Measurements from ENCODE around the gene KLF13.

KLF13 gene

GRCh38 chr15:31326156-31326874 is at the start of gene KLF13:
KLF13 (plus strand) TSS chr15:31326835; CDS start chr15:31327213, 378 bp downstream.
- DNase-seq: peak; percentile 94
- in situ Hi-C loops (cut with HindIII; ENCODE audit: low pct_ligation_motif_present, low pct_unique_long_range_greater_than_20kb, low sequenced_read_pairs): no loop called here

- DNase-seq: no peak
These were observed 49.1 kb upstream of the KLF13 start for GRCh38 chr15:31277335-31278060.

GRCh38 chr15:31278061-31278445 is 48.6 kb upstream of the KLF13 start:
- in situ Hi-C loops (cut with HindIII; ENCODE audit: low pct_ligation_motif_present, low pct_unique_long_range_greater_than_20kb, low sequenced_read_pairs): no loop called here
- DNase-seq: no peak

More at GRCh38 chr15:31277335-31278060, 49.1 kb upstream of the KLF13 start:
- in situ Hi-C loops (cut with HindIII; ENCODE audit: low pct_ligation_motif_present, low pct_unique_long_range_greater_than_20kb, low sequenced_read_pairs): no loop called here

DNA sequence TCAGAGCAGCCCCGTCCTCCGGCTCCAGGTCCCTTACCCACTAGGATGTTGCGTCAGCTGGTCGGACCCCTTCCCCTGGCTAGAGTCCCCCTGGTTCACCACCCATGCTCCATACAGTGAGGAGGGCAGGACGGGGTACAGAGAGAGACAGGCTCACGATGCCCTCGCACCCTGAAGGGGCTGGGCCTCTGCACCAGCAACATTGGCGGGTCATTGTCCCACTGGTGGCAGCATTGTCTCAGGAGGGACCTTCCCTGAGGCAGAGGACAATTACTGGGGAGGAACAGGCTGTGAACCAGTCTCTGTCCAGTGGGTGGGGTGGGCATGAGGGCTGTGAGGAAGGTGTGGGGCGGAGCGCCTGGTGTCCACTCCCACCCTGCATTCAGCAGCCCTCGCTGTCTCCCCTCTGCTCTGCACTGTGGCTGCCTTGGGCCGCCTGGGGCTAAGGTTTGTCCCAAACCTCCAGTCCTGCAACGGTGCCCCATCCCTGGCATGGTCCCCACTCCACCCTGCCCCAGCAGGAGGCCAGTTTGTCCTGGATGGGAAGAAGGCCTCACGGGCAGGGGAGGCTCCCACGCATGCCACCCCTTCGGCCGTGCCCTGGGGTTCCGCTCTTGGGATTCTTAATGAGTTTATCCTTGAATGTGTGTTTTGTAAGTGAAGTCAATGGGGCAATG is 48.0 kb upstream of the KLF13 start:
- no peak for DNase-seq
- in situ Hi-C loops (cut with HindIII; ENCODE audit: low pct_ligation_motif_present, low pct_unique_long_range_greater_than_20kb, low sequenced_read_pairs): no loop called here

- DNase-seq: no peak
- in situ Hi-C loops (cut with HindIII; ENCODE audit: low pct_ligation_motif_present, low pct_unique_long_range_greater_than_20kb, low sequenced_read_pairs): no loop called here
These were observed 47.2 kb upstream of the KLF13 start for GRCh38 chr15:31279221-31280045.

DNA sequence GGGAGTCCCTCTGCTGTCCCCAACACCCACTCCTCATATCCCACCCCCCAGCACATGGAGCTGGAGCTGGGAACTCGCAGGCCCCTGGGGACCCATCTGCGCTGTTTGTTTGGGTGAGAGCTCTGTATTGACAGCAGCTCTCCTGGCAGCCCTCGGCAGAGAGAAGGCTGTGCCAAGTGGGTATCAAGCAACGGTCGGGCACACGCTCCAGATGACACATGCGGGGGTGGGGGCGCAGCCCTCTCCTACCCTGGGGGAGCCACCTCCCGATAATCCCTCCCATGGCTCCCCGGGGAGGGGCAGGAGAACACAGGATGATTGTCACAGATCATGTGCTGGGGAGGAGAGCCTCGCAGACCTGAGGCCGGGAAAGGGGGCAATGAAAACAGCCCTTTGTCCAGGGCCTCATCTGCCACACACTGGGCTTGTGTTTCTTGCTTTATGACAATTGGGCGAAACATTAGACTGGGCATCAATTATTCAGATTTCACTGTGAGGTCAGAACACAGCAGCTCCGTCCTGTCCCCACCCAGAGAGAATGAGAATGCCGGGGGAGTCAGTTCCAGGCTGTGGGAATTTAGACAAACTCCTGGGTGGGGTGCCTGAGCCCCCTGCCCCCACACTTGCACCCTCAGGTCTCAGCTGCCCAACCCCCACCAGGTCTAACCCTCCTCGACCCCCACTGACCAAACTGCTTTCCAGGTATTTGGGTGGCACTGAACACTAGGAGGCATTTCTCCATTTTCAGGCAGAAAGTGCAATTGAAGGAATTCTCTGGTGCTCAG is 46.4 kb upstream of the KLF13 start:
- in situ Hi-C loops (cut with HindIII; ENCODE audit: low pct_ligation_motif_present, low pct_unique_long_range_greater_than_20kb, low sequenced_read_pairs): no loop called here
- DNase-seq: no peak

DNA sequence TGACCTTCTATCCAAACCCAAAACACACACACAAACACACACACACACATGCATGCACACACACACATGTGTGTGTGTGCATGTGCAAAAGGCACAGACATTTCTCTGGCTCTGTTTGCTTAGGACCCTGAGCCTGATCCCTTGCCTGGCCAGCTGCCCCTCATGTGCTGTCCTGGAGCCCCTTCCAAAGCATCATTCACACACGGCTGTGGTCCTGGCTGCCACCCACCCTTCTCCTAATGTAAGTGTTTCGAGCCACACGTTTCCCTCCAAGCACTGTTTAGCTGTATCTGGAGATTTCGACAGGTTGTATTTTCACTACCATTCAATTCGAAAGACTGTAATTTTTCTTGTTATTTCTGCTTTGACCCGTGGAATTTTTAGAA is 45.8 kb upstream of the KLF13 start:
- in situ Hi-C loops (cut with HindIII; ENCODE audit: low pct_ligation_motif_present, low pct_unique_long_range_greater_than_20kb, low sequenced_read_pairs): no loop called here

GRCh38 chr15:31283043-31283442 is 43.6 kb upstream of the KLF13 start:
- in situ Hi-C loops (cut with HindIII; ENCODE audit: low pct_ligation_motif_present, low pct_unique_long_range_greater_than_20kb, low sequenced_read_pairs): no loop called here
- DNase-seq: no peak

More for the DNA sequence above, 45.8 kb upstream of the KLF13 start:
- DNase-seq: no peak

DNA sequence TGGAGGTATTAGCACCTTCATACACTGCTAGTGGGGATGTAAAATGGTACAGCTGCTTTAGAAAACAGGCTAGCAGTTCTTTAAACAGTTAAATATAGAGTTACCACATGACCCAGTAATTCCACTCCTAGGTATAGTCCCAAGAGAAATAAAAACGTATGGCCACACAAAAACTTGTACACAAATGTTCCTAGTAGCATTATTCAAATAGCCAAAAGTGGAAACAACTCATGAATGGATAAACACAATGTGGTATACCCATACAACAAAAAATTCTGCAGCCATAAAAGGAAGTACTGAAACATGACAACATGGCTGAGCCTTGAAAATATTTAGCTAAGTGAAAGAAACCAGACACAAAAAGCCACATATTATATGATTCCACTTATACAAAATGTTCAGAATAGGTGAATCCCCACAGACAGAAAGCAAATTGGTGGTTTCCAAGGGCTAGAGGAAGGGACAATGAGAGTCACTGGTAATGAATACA is 40.8 kb upstream of the KLF13 start:
- DNase-seq: no peak
- in situ Hi-C loops (cut with HindIII; ENCODE audit: low pct_ligation_motif_present, low pct_unique_long_range_greater_than_20kb, low sequenced_read_pairs): no loop called here

DNA sequence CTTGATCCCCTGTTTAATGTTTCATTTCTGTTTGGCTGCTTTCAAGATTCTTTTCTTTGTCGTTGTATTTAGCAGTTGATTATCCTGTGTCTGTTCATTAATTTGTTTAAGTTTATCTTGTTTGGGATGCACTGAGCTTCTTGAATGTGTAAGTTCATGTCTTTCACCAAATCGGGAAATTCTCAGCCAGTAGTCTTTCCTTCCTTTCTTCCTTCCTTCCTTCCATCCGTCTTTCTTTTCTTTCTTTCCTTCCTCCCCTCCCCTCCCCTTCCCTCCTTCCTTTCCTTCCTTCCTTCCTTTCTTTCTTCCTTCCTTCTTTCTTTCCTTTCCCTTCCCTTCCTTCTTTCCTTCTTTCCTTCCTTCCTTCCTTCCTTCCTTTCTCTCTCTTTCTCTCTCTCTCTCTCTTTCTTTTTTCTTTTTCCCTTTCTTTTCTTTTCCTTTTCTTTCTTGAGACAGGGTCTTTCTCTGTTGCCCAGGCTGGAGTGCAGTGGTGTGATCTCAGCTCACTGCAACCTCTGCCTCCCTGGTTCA is 35.5 kb upstream of the KLF13 start:
- DNase-seq: no peak
- in situ Hi-C loops (cut with HindIII; ENCODE audit: low pct_ligation_motif_present, low pct_unique_long_range_greater_than_20kb, low sequenced_read_pairs): no loop called here

DNA sequence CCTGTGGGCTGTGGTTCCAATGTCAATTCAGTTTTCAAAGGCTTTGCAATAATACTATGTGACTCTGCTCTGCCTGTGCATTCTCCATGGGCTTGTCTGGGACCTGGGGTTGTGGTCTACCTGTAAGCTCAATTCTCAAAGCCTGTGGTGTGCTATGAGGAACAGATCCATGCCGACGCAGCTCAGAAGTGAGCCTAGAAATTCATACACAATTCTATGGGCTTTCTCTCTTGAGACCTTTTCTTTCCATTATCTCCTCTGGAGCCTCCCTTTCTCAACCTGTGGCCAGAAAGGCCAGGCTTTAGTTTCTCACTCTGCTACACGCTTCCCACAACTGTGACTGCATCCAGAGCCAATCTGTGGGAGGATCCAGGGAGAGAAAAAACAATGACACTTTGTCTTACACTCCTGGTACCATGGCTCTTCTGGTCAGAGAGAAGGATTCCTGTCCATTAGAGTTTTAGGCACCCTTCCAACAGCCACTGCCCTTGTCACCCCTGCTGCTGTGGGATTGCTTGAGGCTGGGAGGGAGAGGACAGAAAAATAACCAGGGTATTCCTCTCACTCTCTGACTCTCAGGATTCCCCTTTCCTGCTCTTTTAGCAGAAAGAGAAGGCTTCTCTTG is 34.1 kb upstream of the KLF13 start:
- in situ Hi-C loops (cut with HindIII; ENCODE audit: low pct_ligation_motif_present, low pct_unique_long_range_greater_than_20kb, low sequenced_read_pairs): no loop called here

DNA sequence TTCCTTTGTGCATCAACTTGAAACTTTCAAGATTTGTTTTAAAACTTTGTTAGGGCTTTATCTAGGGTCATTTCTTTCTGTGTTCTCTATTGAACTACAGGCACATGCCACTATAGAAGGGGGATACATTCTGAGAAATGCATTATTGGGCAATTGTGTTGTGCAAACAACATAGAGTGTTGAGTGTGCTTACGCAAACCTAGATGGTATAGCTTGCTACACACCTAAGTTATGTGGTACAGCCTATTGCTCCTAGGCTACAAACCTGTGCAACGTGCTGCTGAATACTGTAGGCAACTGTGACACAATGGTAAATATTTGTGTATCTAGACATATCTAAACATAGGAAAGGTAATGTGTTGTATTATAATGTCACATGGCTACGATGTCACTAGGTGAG is 33.0 kb upstream of the KLF13 start:
- in situ Hi-C loops (cut with HindIII; ENCODE audit: low pct_ligation_motif_present, low pct_unique_long_range_greater_than_20kb, low sequenced_read_pairs): no loop called here
- DNase-seq: no peak

More for the DNA sequence above, 34.1 kb upstream of the KLF13 start:
- no peak for DNase-seq

GRCh38 chr15:31294067-31294466 is 32.6 kb upstream of the KLF13 start:
- no peak for DNase-seq
- in situ Hi-C loops (cut with HindIII; ENCODE audit: low pct_ligation_motif_present, low pct_unique_long_range_greater_than_20kb, low sequenced_read_pairs): no loop called here

GRCh38 chr15:31295658-31296057 is 31.0 kb upstream of the KLF13 start:
- in situ Hi-C loops (cut with HindIII; ENCODE audit: low pct_ligation_motif_present, low pct_unique_long_range_greater_than_20kb, low sequenced_read_pairs): no loop called here
- DNase-seq: no peak

DNA sequence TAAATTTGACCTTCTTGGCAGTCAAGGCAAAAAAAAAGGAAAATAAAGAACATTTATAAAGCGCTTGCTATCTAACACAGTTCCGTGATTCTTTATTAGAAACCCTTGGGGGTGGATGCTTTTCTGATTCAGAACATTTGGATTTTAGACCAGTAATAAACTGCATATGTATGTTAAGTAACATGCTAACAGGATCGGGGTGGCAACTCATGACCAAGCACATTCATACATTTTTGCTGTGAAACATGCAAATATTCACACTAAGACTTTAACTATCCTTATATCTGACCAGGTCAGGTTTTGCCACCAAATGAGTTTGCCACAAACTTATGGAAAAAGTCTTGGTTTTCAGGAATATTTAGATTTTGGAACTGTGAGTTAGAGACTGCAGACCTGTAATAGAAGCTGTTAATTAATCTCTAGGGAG is 30.4 kb upstream of the KLF13 start:
- DNase-seq: no peak
- in situ Hi-C loops (cut with HindIII; ENCODE audit: low pct_ligation_motif_present, low pct_unique_long_range_greater_than_20kb, low sequenced_read_pairs): no loop called here

GRCh38 chr15:31296646-31297574 is 29.7 kb upstream of the KLF13 start:
- in situ Hi-C loops (cut with HindIII; ENCODE audit: low pct_ligation_motif_present, low pct_unique_long_range_greater_than_20kb, low sequenced_read_pairs): no loop called here
- no peak for DNase-seq
